Loucy (cell line): ENCODE results near the gene KAT2B.
"Not testable (repeated sequence)": the region's sequence is repeated elsewhere in the genome, so short reads cannot be mapped to it uniquely, and the experiment has no call there.

Experiments
- H2AFZ ChIP-seq: fragments of 200-600 bp; sonication (generic); 2 replicates; pipeline ENCODE4 v1.6.0; 2016; ENCODE audit warnings: antibody characterized with exemption, mild to moderate bottlenecking, low read length, moderate library complexity
- H3F3A ChIP-seq: fragments of 200-600 bp; 2 replicates; pipeline ENCODE4 v1.6.0; 2016; ENCODE audit warnings: antibody characterized with exemption, low read depth, mild to moderate bottlenecking
- H3K27me3 ChIP-seq: fragments of 200-600 bp; sonication (generic); 2 replicates; pipeline ENCODE4 v1.6.1; 2014; ENCODE audit warnings: low read length, mild to moderate bottlenecking; ENCODE audit not compliant: insufficient read depth, poor library complexity, severe bottlenecking
- H3K36me3 ChIP-seq: fragments of 200-600 bp; sonication (generic); 2 replicates; pipeline ENCODE4 v1.6.1; 2016; ENCODE audit warnings: low read length; ENCODE audit not compliant: insufficient read depth
- H3K4me1 ChIP-seq: fragments of 200-600 bp; sonication (generic); 2 replicates; pipeline ENCODE4 v1.5.1; 2014; ENCODE audit warnings: low read length, mild to moderate bottlenecking; ENCODE audit not compliant: insufficient read depth, poor library complexity, severe bottlenecking
- H3K4me2 ChIP-seq: fragments of 200-600 bp; sonication (generic); 2 replicates; pipeline ENCODE4 v1.6.0; 2014; ENCODE audit warnings: antibody characterized with exemption, low read length, low read depth, mild to moderate bottlenecking; ENCODE audit not compliant: poor library complexity, severe bottlenecking
- H3K4me3 ChIP-seq: fragments of 200-600 bp; sonication (generic); 2 replicates; pipeline ENCODE4 v1.5.1; 2014; ENCODE audit warnings: low read length, mild to moderate bottlenecking, mixed read lengths; ENCODE audit not compliant: poor library complexity, severe bottlenecking
- H3K79me2 ChIP-seq: fragments of 200-600 bp; sonication (generic); 2 replicates; pipeline ENCODE4 v1.6.1; 2014; ENCODE audit warnings: low read length; ENCODE audit not compliant: insufficient read depth
- H3K9ac ChIP-seq: fragments of 200-600 bp; sonication (generic); 2 replicates; pipeline ENCODE4 v1.6.0; 2014; ENCODE audit warnings: mild to moderate bottlenecking, low read depth, low read length, moderate library complexity; ENCODE audit not compliant: poor library complexity, severe bottlenecking
- H3K9me2 ChIP-seq: fragments of 200-600 bp; sonication (generic); replicated peaks from 2 replicates; pipeline ENCODE4 v1.6.1; 2016; ENCODE audit warnings: low read depth, low read length, mixed read lengths
- H3K9me3 ChIP-seq: fragments of 200-600 bp; sonication (generic); 2 replicates; pipeline ENCODE4 v1.6.1; 2014; ENCODE audit warnings: mild to moderate bottlenecking, antibody characterized with exemption, low read length, low read depth; ENCODE audit not compliant: insufficient read depth
- H4K20me1 ChIP-seq: fragments of 200-600 bp; sonication (generic); 2 replicates; pipeline ENCODE4 v1.6.0; 2014; ENCODE audit warnings: antibody characterized with exemption, low read length, mild to moderate bottlenecking; ENCODE audit not compliant: insufficient read depth, poor library complexity, severe bottlenecking
- CTCF ChIP-seq: fragments of 200-600 bp; sonication (generic); conservative IDR thresholded peaks from 2 replicates; pipeline ENCODE4 v1.5.1; 2014; ENCODE audit warnings: mild to moderate bottlenecking, antibody characterized with exemption, low read length
- EZH2phosphoT487 ChIP-seq: fragments of 200-600 bp; IDR thresholded peaks from 2 replicates; pipeline ENCODE4 v1.6.1; 2018; ENCODE audit warnings: antibody characterized with exemption, mild to moderate bottlenecking, moderate library complexity, borderline replicate concordance

Gene KAT2B

GRCh38 chr3:20012164-20012563 is 28.1 kb upstream of the KAT2B start, which contains the start of gene PP2D1:
PP2D1 (minus strand) TSS chr3:20012264; CDS start chr3:20012072, 192 bp downstream.
- no peaks in the 10 kb centered on the region for H3K9me3 ChIP-seq
- H3F3A ChIP-seq, result no peaks in the 10 kb centered on the region
- no peaks in the 10 kb centered on the region for H3K79me2 ChIP-seq
- H2AFZ ChIP-seq, result no peak within 1 kb of the TSS
- no peak within 1 kb of the TSS for H3K9ac ChIP-seq
- H3K4me2 ChIP-seq, result no peak within 1 kb of the TSS
- no peaks in the 10 kb centered on the region for H3K4me1 ChIP-seq
- H3K27me3 ChIP-seq, result no peaks in the 10 kb centered on the region
- TF ChIP-seq CTCF (no peak), EZH2phosphoT487 (no peak)
- no peaks in the 10 kb centered on the region for H3K36me3 ChIP-seq
- no peaks in the 10 kb centered on the region for H3K9me2 ChIP-seq
- no peaks in the 10 kb centered on the region for H4K20me1 ChIP-seq
- no peak within 1 kb of the TSS for H3K4me3 ChIP-seq

- Histone ChIP-seq H3K4me3 (no peak overlapping the region), H3K79me2 (no peaks in the 10 kb centered on the region), H3F3A (no peaks in the 10 kb centered on the region), H3K9ac (no peak overlapping the region), H3K9me2 (no peaks in the 10 kb centered on the region), H3K9me3 (no peaks in the 10 kb centered on the region), H3K27me3 (no peaks in the 10 kb centered on the region), H3K36me3 (no peaks in the 10 kb centered on the region), H4K20me1 (no peaks in the 10 kb centered on the region), H3K4me1 (no peaks in the 10 kb centered on the region), H2AFZ (no peak overlapping the region), H3K4me2 (no peak overlapping the region)
- TF ChIP-seq EZH2phosphoT487 (no peak), CTCF (no peak)
Measured at GRCh38 chr3:20013396-20013795, 26.9 kb upstream of the KAT2B start.

GRCh38 chr3:20015525-20015924 is 24.7 kb upstream of the KAT2B start:
- Histone ChIP-seq H3K4me2 (no peak overlapping the region), H3K4me1 (no peaks in the 10 kb centered on the region), H3F3A (no peaks in the 10 kb centered on the region), H3K9ac (no peak overlapping the region), H3K36me3 (no peaks in the 10 kb centered on the region), H3K79me2 (no peaks in the 10 kb centered on the region), H2AFZ (no peak overlapping the region), H3K9me3 (no peaks in the 10 kb centered on the region), H4K20me1 (no peaks in the 10 kb centered on the region), H3K4me3 (no peak overlapping the region), H3K27me3 (no peaks in the 10 kb centered on the region), H3K9me2 (no peaks in the 10 kb centered on the region)
- TF ChIP-seq EZH2phosphoT487 (no peak), CTCF (no peak)

GRCh38 chr3:20016076-20016475 is 24.2 kb upstream of the KAT2B start:
- not testable (repeated sequence) for H3K27me3 ChIP-seq, H3K79me2 ChIP-seq, H2AFZ ChIP-seq, H3K9me3 ChIP-seq, H3K9ac ChIP-seq, H3K4me3 ChIP-seq, H3K9me2 ChIP-seq, H4K20me1 ChIP-seq, H3K36me3 ChIP-seq, H3K4me2 ChIP-seq, H3F3A ChIP-seq, H3K4me1 ChIP-seq
